GM12801 (cell line): ENCODE data around the gene SSBP2.

Experiments used
- TF ChIP-seq, protein P1 (sequence below): IDR thresholded peaks from one replicate; pipeline ENCODE4 v1.5.1; 2011; ENCODE audit warnings: control low read depth; ENCODE audit not compliant: insufficient read length; ENCODE audit errors: extremely low read depth

Gene SSBP2

DNA sequence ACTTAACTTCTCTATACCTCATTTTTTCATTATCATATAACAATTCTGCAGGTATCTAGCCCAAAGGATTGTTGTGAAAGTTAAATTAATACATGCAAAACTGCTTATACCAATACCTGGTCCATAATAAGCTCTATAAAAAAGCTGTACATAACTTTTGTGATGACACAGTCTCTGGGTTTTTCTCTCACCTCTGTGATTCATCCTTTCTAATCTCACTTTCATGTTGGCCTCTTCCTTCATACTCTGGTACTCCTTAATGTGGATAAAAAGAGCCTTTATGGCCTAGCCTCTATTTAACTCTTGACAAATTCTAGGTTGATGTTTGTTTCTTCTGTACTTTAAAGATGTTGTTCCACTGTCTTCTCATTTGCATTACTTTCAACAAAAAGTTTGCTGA is 194.1 kb downstream of the SSBP2 start:
- TF ChIP-seq, protein P1, sequence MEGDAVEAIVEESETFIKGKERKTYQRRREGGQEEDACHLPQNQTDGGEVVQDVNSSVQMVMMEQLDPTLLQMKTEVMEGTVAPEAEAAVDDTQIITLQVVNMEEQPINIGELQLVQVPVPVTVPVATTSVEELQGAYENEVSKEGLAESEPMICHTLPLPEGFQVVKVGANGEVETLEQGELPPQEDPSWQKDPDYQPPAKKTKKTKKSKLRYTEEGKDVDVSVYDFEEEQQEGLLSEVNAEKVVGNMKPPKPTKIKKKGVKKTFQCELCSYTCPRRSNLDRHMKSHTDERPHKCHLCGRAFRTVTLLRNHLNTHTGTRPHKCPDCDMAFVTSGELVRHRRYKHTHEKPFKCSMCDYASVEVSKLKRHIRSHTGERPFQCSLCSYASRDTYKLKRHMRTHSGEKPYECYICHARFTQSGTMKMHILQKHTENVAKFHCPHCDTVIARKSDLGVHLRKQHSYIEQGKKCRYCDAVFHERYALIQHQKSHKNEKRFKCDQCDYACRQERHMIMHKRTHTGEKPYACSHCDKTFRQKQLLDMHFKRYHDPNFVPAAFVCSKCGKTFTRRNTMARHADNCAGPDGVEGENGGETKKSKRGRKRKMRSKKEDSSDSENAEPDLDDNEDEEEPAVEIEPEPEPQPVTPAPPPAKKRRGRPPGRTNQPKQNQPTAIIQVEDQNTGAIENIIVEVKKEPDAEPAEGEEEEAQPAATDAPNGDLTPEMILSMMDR = no peak

DNA sequence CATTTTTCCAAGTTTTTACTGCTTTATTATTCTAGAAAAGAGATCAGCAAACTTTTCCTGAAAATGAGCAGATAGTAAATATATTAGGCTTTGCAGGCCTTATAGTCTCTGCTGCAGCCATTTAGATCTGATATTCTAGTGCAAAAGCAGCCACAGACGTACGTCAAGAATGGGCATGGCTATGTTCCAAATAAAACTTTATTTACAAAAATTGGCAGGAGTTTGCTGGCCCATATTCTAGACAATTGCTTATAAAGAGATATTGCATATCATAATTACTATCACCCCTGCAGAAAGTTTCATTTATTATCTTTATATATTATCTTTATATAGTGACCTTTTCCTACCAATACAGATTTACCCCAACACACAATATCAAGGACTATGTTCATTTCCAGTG is 195.0 kb downstream of the SSBP2 start:
- TF ChIP-seq, protein P1 = no peak

DNA sequence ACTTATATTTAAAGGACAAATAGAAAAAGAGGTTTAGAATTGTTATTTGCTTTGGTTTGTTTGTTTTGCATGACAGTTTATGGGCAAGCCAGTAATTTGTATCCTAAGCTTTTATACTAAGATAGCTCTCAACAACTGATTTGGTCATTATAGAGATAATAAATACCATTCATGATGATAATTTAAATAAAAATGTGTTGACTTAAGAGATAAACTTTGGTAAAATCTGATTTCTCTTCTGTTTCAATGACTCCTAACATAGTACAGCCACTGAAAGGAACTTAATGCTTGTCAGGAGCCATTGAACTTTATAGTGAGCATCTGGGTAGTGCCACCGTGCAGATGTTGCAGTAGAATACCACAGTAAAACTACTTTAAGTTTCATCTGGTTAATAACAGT is 196.2 kb downstream of the SSBP2 start:
- TF ChIP-seq, protein P1 = no peak

DNA sequence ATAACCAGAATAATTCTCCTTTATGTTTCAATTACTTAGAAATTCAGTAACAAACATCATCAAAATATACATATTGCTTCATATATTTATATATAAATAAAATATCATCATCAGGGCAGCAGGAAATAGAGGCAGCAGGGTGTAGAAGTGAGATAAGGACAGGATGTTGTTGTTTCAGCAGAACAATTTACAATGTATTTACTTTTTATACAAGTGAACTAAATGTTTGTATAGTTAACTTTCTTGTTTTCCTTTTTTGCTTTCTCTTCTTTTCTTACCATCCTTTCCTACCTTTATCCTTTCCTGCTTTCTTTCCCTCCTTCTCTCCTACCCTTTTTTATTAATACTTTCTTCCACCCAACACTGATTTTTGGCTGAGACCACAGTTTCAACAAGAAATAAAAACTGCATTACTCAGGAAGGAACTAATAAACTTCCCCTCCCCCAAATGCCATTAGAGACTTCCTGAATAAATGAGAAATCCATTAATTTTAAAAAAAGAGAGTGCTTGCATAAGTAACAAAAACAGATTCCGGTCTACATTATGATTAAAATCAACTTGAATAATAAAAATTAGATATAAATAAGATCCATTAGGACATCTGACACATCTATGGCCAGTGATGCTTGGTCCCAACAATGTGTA is 197.2 kb downstream of the SSBP2 start:
- TF ChIP-seq, protein P1 = no peak

DNA sequence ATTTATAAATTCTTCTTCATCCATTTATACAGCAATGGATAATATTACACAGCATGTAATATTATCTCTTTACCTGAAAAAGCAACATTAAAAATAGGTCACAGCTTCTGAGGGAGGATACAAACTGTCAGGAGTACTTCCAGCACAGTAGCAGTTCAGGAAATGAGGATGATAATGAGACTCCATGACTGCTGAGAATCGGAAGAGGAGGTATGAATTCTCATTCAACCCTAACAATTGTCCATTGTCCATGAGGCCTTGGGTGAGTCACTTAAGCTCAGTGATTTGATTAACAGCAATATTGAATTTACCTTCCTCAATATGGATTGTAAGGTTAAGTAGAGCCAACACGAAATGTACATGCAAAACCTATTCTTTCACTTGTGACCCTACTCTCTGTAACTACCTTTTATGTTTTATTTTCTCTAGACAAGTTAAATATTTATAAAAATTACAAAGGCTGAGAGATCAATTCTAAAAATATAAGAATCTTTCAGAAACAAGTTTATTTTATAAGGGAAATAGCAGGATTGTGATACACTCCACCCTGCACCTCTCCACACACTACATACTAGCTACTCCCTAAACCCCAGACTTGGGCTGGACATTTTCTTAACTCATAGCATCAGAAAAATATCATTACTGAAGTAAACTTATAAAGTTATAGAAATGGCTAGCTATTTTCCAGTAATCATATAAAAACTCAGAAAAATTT is 197.9 kb downstream of the SSBP2 start:
- TF ChIP-seq, protein P1 = no peak

DNA sequence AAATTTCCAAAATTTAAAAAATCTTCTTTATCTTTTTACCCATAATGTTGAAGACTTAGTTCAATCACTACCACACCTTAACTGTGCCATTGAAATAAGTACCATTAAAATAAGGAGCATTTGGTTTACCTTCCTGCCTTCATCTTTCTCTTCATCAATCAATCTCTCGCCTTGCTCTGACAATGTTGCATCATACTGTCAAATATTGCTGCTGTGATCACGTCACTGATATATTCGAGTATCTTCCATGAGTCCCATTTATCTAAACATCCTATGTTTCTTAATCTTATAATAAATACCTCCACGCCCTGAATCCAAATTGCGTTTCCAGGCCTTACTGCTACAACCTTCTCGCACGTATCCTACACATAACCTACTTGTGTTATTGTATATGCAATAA is 201.8 kb downstream of the SSBP2 start:
- TF ChIP-seq, protein P1 = no peak

DNA sequence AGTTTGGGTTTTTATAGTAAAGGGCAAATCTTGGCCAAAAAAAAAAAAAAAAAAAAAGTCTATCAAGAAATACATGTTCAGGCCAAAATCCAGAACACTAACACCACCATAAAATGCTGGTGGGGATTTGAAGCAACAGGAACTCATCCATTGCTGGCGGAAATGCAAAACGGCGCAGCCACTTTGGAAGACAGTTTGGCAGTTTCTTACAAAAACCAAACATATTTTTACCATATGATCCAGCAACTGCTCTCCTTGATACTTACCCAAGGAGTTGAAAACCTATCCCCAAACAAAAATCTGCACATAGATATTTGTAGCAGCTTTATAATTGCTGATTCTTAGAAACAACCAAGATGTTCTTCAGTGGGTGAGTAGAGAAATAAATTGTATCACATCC is 203.9 kb downstream of the SSBP2 start:
- TF ChIP-seq, protein P1 = no peak
